GM21737 (cell line): ENCODE data around the gene CCDC187.

Experiments used
- ATAC-seq: cut with Tn5 transposase; IDR thresholded peaks from one replicate; pipeline ENCODE4 v1.9.1; 2021; ENCODE audit warnings: mild to moderate bottlenecking, moderate library complexity; ENCODE audit not compliant: unreplicated experiment

Gene CCDC187

GRCh38 chr9:136286987-136287379 lies 16.9 kb downstream of the CCDC187 start:
- ATAC-seq, result no peak

- no peak for ATAC-seq
Measured at GRCh38 chr9:136286359-136286986, 17.4 kb downstream of the CCDC187 start.

- no peak for ATAC-seq
Measured at GRCh38 chr9:136285501-136286358, 18.2 kb downstream of the CCDC187 start.

- no peak for ATAC-seq
Measured at GRCh38 chr9:136284951-136285350, 18.9 kb downstream of the CCDC187 start.

GRCh38 chr9:136284311-136284710 lies 19.6 kb downstream of the CCDC187 start:
- ATAC-seq, result no peak

GRCh38 chr9:136283291-136284235 lies 20.3 kb downstream of the CCDC187 start:
- ATAC-seq, result peak; percentile 68

GRCh38 chr9:136282272-136282861 lies 21.5 kb downstream of the CCDC187 start:
- no peak for ATAC-seq

- no peak for ATAC-seq
Measured at GRCh38 chr9:136281421-136282271, 22.2 kb downstream of the CCDC187 start.

GRCh38 chr9:136280535-136281315 lies 23.2 kb downstream of the CCDC187 start:
- no peak for ATAC-seq

GRCh38 chr9:136279471-136279870 lies 24.4 kb downstream of the CCDC187 start:
- no peak for ATAC-seq

- ATAC-seq, result no peak
Measured at GRCh38 chr9:136278894-136279293, 25.0 kb downstream of the CCDC187 start.

GRCh38 chr9:136278221-136278620 lies 25.7 kb downstream of the CCDC187 start:
- no peak for ATAC-seq

- ATAC-seq, result no peak
Measured at GRCh38 chr9:136277746-136278145, 26.1 kb downstream of the CCDC187 start.

- ATAC-seq, result no peak
Measured at GRCh38 chr9:136276716-136277115, 27.2 kb downstream of the CCDC187 start.

GRCh38 chr9:136275655-136276429 lies 28.1 kb downstream of the CCDC187 start:
- no peak for ATAC-seq

- no peak for ATAC-seq
Measured at GRCh38 chr9:136274786-136275654, 28.9 kb downstream of the CCDC187 start.
